ENCODE data around the gene PLAAT3. TPM values are rescaled to one million over a fixed set of nuclear protein-coding genes. Genes with fewer than 3 reads are reported as not detected.

PLAAT3 gene
- total RNA-seq, result 100 to 1,000 TPM; 111 TPM

DNA sequence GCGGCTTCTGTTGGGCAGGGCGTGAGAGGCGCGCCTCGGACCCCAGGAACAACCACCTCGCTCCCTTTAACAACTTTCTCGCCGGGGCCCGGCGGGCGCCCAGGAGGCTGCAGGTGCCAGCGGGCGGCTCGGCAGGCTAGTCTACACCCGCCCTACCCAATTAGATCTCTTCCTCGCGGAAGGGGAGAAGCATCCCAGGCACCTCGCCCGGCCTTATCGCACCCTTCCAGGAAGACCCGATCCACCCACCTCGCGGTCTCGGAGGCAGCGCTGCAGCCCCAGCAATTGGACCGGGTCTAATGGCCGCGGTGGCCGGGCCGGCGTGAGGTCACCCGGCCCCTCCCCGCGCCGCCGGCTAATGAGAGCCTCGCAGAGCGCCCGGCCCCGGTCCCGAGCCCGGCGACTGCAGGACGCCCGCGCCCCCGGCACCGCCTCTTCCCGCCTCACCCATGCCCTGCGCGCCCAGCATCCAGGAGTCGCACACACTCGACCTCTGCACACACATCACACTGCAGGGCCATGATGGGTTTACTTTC is at the start of gene PLAAT3:
TSS of gene PLAAT3 (minus strand) at position 298 of the 536 bp plus-strand sequence. CDS start 419 bp downstream, outside the sequence.
- Histone ChIP-seq H3K27ac (peak within 1 kb of the TSS; percentile 89 to 95), H3K4me3 (peak within 1 kb of the TSS; percentile 60 to 89), H3K4me1 (peaks cover 0 to 36% of the 10 kb centered on the region in 2 donors), H3K9me3 (no peaks in the 10 kb centered on the region), H3K36me3 (no peaks in the 10 kb centered on the region), H3K27me3 (no peaks in the 10 kb centered on the region)
- DNase-seq (ENCODE audit: low spot score), result peak; percentile 87
- TF ChIP-seq, protein P1, sequence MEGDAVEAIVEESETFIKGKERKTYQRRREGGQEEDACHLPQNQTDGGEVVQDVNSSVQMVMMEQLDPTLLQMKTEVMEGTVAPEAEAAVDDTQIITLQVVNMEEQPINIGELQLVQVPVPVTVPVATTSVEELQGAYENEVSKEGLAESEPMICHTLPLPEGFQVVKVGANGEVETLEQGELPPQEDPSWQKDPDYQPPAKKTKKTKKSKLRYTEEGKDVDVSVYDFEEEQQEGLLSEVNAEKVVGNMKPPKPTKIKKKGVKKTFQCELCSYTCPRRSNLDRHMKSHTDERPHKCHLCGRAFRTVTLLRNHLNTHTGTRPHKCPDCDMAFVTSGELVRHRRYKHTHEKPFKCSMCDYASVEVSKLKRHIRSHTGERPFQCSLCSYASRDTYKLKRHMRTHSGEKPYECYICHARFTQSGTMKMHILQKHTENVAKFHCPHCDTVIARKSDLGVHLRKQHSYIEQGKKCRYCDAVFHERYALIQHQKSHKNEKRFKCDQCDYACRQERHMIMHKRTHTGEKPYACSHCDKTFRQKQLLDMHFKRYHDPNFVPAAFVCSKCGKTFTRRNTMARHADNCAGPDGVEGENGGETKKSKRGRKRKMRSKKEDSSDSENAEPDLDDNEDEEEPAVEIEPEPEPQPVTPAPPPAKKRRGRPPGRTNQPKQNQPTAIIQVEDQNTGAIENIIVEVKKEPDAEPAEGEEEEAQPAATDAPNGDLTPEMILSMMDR (IDR thresholded peaks at IDR 0.05), result no peak

DNA sequence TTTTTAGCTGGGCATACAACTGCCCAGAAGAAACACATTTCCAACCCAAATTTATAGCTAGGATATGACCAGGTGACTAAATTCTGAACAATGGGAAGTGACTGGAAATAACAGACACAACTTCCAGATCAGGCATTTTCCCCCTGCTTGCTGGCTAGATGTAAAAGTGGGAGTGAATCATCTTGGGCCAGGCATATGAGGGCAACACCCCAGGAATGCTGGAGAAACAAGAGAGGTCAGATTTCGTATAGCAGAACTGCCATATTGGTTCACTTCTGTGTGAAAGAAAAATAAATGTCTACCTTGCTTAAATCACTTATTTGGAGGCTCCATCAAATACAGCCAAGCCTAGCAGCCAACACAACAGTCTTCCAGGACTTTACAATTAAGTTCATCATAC is 49.6 kb upstream of the PLAAT3 start:
- H3K4me3 ChIP-seq, result no peak overlapping the region
- TF ChIP-seq, protein P1 (IDR thresholded peaks at IDR 0.05), result no peak

DNA sequence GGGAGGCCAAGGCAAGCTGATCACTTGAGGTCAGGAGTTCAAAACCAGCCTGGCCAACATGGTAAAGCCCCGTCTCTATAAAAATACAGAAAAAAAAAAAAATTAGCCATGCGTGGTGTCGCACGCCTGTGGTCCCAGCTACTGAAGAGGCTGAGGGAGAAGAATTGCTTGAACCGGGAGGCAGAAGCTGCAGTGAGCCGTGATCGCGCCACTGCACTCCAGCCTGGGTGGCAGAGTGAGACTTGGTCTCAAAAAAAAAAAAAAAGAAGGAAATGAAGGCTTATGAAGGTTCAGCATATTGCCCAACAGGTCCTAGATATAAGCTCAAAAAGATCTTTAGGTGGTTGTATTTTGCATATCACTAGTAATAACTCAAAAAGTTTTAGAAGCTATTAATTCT is 46.7 kb upstream of the PLAAT3 start:
- Histone ChIP-seq H3K4me3 (no peak overlapping the region), H3K36me3 (peaks cover 23% of the 10 kb centered on the region), H3K9me3 (no peaks in the 10 kb centered on the region), H3K4me1 (peaks cover 0 to 15% of the 10 kb centered on the region in 2 donors), H3K27ac (no peak overlapping the region), H3K27me3 (no peaks in the 10 kb centered on the region)
- TF ChIP-seq, protein P1 (IDR thresholded peaks at IDR 0.05), result no peak
- DNase-seq (ENCODE audit: low spot score), result no peak

More for the DNA sequence above, 49.6 kb upstream of the PLAAT3 start:
- Histone ChIP-seq H3K27ac (no peak overlapping the region), H3K4me1 (peaks cover 0 to 40% of the 10 kb centered on the region in 2 donors), H3K9me3 (no peaks in the 10 kb centered on the region), H3K36me3 (no peaks in the 10 kb centered on the region), H3K27me3 (no peaks in the 10 kb centered on the region)
- DNase-seq (ENCODE audit: low spot score), result no peak

DNA sequence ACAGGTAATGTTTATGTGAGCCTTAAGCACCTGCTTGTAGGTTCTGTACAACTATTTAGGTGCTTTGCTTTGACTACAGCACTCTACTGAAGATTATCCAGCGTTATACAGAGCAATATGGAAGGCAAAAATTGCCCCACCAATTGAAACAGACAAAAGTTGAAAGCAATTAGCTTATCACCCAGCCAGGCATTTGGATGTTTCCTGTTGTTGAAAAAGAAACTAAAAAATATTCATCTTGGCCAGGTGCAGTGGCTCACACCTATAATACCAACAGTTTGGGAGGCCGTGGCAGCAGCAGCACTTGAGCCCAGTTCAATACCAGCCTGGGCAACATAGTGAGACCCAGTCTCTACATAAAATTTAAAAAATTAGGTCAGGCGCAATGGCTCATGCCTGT is 38.4 kb upstream of the PLAAT3 start:
- Histone ChIP-seq H3K27ac (no peak overlapping the region), H3K36me3 (peaks cover 55% of the 10 kb centered on the region), H3K9me3 (no peaks in the 10 kb centered on the region), H3K4me1 (no peaks in the 10 kb centered on the region), H3K4me3 (no peak overlapping the region), H3K27me3 (no peaks in the 10 kb centered on the region)
- TF ChIP-seq, protein P1 (IDR thresholded peaks at IDR 0.05), result no peak
- DNase-seq (ENCODE audit: low spot score), result no peak

DNA sequence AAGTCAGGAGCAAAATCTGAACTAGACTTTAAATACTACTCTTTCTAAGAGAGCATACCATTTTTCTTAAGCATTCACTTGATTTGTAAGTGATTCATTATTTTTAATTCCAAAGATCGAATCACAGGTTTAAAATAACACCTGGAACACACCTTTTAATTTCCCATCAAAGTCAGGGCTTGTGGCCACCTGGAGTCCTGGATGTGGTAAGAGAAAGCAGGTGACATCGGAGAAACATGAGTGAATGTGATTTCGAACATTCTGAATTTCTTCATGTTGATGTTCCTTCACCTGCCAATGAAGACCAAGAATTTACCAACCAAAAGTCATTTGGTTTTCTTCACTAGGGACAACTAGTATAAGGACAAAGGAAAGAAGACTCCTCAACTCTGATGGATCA is 29.0 kb upstream of the PLAAT3 start:
- Histone ChIP-seq H3K27ac (no peak overlapping the region), H3K36me3 (peaks cover 62% of the 10 kb centered on the region), H3K4me1 (no peaks in the 10 kb centered on the region), H3K4me3 (no peak overlapping the region), H3K27me3 (no peaks in the 10 kb centered on the region), H3K9me3 (no peaks in the 10 kb centered on the region)
- TF ChIP-seq, protein P1 (IDR thresholded peaks at IDR 0.05), result no peak
- no peak for DNase-seq (ENCODE audit: low spot score)

DNA sequence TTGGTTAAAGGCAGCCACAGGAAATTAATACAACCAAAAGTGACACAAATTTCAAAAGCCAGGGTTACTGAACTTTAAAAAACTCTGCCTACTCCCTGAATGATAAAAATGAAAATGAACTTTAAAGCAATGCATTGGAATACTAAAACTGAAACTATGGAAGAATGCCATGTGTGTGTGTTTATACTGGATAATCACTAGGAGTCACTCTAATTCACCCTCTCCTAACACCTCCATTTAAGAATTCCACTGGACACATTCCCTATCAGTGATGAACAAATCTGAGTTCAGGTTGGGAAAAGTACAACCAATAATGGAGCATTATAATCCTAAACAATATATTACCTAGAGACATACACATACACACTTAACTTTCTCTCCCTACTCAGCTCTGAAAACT is 27.5 kb upstream of the PLAAT3 start:
- DNase-seq (ENCODE audit: low spot score), result no peak
- Histone ChIP-seq H3K27ac (no peak overlapping the region), H3K4me1 (no peaks in the 10 kb centered on the region), H3K4me3 (no peak overlapping the region), H3K27me3 (no peaks in the 10 kb centered on the region), H3K36me3 (peaks cover 52% of the 10 kb centered on the region), H3K9me3 (no peaks in the 10 kb centered on the region)
- TF ChIP-seq, protein P1 (IDR thresholded peaks at IDR 0.05), result no peak
